Raji (cell line): Measurements from ENCODE around the gene INMT.

Source experiments
- POLR2A ChIP-seq: IDR thresholded peaks from 2 replicates; pipeline ENCODE4 v1.6.1; 2011; ENCODE audit warnings: low read depth, low read length, control low read depth; ENCODE audit not compliant: insufficient read depth

The INMT gene

DNA sequence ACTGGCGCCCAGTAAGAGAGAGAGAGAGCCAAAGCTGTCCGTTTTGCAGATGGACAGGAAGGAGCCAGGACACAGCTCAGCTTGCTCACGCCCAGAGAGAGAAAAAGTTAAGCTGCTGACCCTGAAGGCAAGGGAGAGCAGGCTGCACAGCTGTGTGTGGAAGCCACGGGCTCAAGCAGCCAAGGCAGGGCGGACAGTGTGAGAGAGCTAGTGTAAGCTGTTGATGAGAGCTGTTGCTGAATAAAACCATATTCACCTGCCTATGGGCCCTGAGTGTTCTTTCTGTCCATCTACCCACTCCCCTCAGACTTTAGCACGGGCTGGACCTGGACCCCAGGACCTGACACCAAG lies 5.4 kb downstream of the INMT start:
- TF ChIP-seq POLR2A, result no peak

DNA sequence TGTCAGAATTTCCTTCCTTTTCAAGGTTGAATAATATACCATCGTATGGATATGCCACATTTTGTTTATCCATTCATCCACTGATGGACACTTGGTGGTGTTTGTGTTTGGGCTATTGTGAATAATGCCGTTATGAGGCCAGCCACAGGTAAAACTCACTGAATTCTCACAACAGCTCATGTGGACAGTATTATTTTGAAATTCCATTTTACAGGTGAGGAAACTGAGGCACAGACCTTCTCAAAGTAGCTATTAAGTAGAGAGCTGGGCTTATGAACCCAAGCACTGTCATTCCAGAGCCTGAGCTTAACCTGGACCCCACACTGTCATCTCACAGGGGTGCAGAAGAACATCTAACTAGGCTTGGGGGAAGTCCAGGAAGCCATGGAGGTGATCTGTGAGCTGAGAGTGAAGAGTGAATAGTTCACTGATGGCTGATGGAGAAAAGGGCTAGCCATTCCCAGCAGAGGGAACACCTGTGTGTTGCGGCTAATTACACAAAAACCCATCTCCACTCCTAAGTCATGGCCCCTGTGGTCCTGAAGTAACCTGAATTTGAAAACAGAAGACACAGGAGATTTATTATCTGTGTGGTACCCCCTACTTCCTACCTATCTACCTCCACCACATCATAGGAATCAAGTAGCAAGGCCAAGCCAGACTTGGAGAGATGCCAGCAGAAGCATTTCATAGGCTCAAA lies 8.7 kb downstream of the INMT start:
- TF ChIP-seq POLR2A, result no peak

DNA sequence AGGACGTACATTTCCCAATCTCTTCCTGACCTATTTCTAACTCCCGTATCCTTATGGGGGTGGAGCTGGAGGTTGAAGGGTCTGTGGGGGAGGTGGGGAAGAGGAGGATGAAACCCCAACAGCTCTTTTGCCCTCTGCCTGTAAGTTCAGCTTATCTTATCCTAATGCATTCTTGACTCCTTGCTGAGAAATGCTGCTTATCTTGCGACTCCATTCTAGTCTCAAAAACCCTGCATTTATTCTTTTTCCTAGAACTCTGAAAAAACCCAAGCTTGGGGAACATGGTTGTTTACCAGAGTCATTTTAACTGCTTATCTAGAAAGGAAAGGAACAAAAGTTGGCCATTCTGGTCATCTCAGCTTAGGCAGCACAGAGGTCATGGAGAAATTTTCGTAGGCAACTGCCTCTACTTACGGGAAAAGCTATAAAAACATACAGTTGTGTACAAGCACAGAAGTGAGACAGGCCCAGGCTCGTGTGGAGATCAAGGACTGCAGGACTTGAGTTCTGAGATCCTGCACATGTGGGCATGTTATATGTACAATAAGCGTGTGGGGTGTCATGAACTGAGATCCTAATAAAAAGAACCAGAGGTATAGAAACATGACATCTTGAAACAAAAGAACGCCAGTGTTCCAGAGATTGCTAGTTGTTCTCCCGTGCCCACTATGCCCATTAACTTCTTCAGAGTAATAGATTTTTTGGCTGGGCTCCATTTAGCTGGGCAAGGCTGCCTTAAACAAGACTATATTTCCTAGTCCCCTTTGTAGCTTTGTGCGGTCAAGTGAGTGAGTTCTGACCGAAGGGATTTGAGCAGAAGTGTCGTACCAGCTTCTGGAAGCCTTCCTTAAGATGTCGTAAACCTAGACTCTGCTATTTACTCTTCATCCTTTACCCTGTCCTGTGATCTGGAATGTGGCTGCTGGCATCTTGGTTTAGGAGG lies 9.6 kb downstream of the INMT start:
- no peak for TF ChIP-seq POLR2A

DNA sequence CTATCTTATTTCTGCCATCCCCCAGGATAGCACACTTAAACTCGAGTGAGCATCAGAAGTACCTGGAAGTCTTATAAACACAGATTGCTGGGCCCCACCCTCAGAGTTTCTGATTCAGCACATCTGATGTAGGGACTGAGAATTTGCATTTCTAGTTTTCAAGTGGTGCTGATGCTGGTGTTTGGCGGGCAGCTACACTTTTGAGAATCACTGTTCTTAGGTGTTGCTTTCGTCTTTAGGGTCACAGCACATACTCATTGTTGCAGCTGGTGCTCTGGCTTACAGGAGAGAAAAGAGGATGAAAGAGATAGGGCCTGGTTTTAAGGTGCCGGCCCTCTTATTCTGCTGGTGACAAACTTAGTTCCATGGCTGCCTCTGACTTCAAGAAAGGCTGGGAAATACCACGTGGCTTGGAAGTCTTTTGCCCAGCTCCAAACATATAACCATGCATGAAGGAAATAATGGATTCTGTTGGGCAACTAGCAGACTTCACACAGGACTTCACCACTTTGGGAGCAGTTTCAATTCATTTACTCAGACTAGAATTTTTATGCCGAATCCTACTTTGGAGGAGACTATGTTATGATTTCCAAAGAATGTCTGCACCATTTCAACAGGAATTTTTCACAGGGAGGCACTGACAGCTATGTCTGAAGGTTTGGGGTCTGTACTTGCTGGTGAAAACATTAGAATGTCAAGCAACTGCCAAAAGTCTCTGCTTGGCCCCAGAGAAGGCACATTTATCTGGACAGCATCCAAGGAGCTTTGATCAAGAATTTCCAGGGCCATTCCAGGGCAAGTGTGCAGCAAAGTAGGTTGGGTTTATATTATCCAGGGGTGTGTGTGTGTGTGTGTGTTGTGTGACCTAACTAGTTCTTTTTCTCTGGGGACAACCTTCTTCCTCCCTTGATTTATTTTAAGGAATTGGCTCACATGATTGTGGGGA lies 12.4 kb downstream of the INMT start:
- no peak for TF ChIP-seq POLR2A

DNA sequence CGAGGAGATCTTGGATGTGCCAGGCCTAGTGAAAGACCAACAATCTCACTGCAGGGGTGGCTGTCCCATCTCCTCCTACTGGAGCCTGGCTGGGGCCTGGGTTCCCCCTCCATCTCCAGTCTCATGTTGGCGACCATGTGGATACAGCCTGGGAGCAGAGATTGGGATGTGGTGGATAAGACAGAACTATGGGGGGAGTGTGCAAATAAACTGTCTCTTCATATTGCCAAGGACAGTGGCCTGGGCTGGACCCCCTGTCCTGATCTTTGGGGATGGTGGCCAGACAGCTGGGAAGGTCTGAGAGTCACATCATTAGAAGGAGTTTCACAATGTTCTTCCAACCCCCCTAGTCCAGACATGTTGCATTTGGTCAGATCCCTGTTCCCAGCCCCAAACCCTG lies 13.5 kb downstream of the INMT start:
- no peak for TF ChIP-seq POLR2A

DNA sequence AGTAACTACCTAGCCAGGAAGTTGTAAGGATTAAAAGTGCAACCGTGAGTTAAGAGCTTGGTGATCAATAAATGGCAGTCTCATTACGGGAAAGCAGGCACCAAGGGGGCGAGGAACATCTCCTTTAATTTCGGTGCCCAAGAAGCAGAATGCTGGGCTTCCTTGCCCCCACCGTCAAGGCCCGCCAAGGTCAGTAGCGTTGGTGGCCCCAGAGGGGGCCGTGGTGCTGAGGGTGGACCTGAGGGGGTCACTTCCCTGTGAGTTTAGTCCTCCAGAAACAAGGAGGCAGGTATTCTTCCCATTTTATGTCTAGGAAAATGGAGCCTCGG lies 18.9 kb downstream of the INMT start:
- TF ChIP-seq POLR2A, result no peak

DNA sequence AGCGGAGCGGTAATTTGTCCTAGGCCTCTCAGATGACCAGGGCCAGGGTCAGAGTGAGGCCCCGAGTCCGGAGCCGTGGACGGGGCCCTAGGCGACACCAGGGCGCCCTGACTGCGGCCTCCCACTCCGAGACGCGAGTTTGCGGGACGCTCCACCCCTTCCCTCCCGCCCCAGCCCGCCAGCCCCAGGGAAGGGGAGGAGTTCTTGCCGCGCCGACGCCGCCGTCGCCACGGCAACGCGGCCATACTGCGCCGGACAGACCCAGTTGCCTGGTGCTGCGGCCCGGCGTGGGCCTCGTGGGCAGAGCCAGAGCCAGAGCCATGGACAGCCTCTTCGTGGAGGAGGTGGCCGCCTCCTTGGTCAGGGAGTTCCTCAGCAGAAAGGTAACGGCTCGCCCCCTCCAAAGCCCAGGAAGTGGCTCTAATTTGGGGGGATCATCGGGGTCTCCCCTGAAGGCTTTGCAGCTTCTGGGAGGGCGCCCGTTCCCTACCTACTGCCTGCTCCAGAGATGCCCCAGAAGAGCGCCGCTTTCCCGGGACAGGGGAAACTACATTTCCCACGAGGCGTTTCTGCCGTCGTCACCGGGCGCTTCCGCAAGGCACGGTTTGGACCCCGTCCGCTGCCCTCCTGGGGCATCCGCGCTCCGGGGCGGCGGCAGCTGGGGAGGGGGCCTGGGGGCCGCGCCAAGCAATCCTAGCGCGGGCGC lies 19.4 kb downstream of the INMT start, which contains the start of gene MINDY4:
TSS of gene MINDY4 (plus strand) at position 244 of the 706 bp plus-strand sequence. CDS start at position 321, 77 bp downstream.
- TF ChIP-seq POLR2A, result peak; percentile 36; the same call in 1 of the 2 replicates

DNA sequence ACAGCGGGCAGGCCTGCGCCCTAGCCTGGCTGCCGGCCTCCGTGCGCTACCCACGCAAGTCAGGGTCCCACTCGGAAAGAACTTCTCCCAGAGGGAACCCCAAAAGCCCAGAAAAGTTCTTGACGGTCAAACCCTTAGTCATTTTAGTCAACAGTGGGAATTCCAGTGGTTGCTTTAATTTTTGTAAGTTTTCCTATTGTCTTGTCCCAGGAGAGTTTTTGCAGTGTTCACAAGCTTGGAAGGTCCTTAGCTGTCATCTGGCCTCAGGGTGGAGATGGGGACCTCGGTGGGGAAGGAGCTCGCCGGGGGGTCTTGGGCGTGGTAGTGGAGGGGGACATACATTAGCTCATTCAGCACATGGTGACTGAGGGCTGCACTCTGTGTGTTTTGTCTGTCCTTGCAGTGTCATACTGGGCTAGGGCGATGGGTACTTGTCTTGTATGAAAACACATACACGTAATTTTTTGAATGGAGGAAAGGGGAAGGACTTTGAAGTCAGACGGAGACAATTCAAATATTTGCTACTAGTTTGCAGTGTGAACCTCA lies 20.0 kb downstream of the INMT start:
- no peak for TF ChIP-seq POLR2A

DNA sequence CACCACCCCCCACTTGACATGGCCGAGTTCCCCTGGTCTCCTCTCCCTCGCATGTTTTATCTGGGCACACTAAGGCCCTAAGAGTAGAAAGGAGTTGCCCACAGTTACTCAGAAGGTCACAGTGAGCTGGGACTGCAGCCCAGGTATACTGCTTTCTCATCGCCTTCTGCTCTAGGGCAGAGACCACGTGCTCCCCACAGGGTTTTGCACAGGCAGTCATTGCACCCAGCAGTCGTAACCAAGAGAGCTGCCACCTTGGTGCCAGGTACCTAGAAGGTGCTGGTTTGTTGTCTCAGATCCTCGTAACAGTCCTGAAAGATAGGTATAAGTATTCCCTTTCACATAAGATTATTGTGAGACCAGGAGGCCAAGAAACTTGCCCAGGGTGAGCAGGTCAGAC lies 21.0 kb downstream of the INMT start:
- TF ChIP-seq POLR2A, result no peak

DNA sequence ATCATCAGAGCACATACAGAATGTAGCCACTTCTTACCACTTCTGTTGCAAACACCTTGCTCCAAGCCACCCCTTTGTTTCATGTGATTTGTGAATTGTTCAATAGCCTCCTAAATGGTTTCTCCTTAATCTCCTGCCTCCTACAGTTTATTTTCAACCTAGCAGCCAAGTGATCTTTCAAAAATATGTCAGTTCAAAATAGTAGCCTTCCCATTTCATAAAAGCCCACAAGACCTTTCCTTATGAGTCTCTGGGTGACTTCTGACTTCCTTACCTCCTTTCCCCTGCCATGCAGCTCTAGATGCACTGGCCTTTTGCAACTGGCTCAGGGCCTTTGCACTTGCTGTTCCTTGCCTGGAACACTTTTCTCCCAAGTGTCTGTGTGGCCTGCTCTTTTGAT lies 24.1 kb downstream of the INMT start:
- no peak for TF ChIP-seq POLR2A

DNA sequence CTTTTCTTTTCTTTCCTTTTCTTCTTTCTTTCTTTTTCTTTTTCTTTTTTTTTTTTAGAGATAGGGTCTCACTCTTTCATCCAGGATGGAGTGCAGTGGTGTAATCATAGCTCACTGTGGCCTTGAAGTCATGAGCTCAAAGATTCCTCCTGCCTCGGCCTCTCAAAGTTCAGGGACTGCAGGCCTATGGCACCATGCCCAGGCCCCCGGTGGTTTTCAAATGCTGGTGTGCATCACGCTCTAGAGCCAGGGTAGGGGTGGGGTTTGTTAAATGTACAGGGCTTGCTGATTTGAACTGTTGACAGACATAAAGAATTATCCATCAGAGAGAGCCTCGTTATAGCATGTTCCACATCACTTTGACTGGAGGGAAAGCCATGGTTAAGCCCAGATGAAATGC lies 25.0 kb downstream of the INMT start:
- TF ChIP-seq POLR2A, result no peak

DNA sequence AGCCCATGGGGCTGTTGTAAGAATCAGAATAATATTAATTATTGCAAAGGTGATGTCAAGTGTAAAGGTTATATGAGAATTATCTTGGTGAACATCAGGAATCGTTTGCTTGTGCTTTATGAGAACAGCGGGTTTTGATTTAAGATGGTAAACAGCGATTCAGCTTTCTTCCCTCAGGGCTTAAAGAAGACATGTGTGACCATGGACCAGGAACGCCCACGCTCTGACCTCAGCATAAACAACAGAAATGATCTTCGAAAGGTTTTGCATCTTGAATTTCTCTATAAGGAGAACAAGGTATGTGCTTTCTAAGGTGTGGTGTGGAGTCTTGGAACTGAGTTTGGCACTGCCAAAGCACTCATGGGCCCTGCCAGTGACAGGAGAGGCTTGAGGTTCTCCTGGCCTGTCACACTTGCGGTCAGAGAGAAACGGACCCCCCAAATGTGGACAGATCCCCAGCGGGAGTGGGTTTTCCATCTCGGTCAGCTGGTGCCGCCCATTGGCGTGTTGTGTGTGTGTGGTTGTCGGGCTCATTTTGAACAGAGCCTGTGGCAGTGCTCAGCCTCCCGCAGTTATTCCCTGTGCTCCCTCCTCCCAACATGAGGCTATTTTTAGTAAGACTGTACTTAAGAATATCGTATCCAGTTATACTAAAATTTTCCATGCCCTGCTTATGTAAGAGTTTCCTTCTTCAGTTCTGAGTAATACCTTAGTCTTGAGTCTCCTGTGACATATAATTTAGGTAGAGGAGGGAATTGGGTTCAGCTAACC lies 26.5 kb downstream of the INMT start:
- TF ChIP-seq POLR2A, result no peak

DNA sequence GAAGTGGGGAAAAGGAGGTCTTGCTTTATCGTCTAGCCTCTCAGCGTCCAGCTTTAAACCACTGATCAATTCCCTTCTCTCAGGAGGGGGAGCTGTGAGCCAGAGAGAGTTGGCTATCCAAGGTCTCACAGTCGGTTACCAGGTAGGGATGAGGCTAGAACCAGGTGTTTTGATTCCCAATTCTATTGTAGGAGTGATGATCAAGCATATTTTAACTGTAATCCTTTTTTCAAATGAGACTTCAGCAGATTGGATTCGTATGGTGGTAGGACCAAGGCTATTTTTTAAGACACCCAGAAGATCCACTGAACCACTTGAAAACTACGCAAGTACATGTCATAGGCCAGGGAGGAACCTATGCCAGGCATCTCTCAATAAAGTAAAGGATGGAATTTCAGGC lies 27.6 kb downstream of the INMT start:
- TF ChIP-seq POLR2A, result no peak

DNA sequence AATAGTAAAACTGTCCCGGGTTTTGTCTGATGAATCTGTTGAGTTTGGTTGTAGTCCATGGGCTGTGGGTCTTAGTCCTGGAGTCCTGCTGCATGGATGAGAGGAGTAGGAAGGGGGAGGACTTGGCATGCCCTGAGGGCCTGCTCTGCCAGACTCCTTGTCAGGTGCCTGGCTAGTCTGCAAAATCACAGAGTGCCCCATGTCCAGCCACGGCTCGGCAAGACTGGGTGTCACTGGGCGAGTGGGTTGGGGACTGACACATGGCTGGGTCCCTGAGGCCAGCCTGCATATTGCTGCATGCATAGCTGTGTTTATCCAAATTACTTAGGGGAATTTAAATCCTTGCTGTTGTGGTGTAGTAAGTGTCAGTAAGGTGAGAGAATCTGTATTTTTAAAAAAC lies 29.0 kb downstream of the INMT start:
- no peak for TF ChIP-seq POLR2A
